ENCODE data around the gene FAM168A. TPM values are rescaled to one million over a fixed set of nuclear protein-coding genes. Genes with fewer than 3 reads are reported as not detected.

Gene FAM168A
- total and polyA plus RNA-seq, 2 donors from 2014 or later = 8.9 to 38.1 TPM

GRCh38 chr11:73404506-73405145 is 193.3 kb downstream of the FAM168A start:
- no peaks in the 10 kb centered on the region for H3K9me3 ChIP-seq (ENCODE audit: control insufficient read depth in 2 of 3, insufficient read depth in 1 of 3, low read length in 3 of 3)
- intact Hi-C loops (cut with DNase I) = loop anchor here (10.0 kb wide), 1 partner anchor 250 kb away; no protein-coding TSS in a partner anchor
- peaks cover 0 to 3% (median 2%) of the 10 kb centered on the region in 3 donors for H3K4me1 ChIP-seq (ENCODE audit: control insufficient read depth in 2 of 3, insufficient read depth in 2 of 3, low read depth in 1 of 3, low read length in 3 of 3)
- no peak for TF ChIP-seq CTCF (IDR thresholded peaks at IDR 0.05; ENCODE audit: borderline replicate concordance, extremely low read depth, insufficient read depth)
- H3K27me3 ChIP-seq (ENCODE audit: control insufficient read depth, insufficient read depth, low read length) = no peaks in the 10 kb centered on the region
- no peak for FAIRE-seq
- no peak for DNase-seq
- no peak overlapping the region for H3K4me3 ChIP-seq (ENCODE audit: low read length in 3 of 3)
- peaks cover 0 to 7% (median 5%) of the 10 kb centered on the region in 3 donors for H3K36me3 ChIP-seq (ENCODE audit: control insufficient read depth in 2 of 3, insufficient read depth in 3 of 3, low read length in 3 of 3)
- H3K9ac ChIP-seq (ENCODE audit: low read length in 3 of 3) = no peak overlapping the region
- no peak overlapping the region for H3K27ac ChIP-seq (ENCODE audit: low read depth in 2 of 2, low read length in 2 of 2)

- peak; percentile 32 for FAIRE-seq
- no peak overlapping the region for H3K27ac ChIP-seq (ENCODE audit: low read depth in 2 of 2, low read length in 2 of 2)
- peaks cover 0 to 7% (median 3%) of the 10 kb centered on the region in 3 donors for H3K36me3 ChIP-seq (ENCODE audit: control insufficient read depth in 2 of 3, insufficient read depth in 3 of 3, low read length in 3 of 3)
- no peak overlapping the region for H3K4me3 ChIP-seq (ENCODE audit: low read length in 3 of 3)
- no peak overlapping the region for H3K9ac ChIP-seq (ENCODE audit: low read length in 3 of 3)
- H3K9me3 ChIP-seq (ENCODE audit: control insufficient read depth in 2 of 3, insufficient read depth in 1 of 3, low read length in 3 of 3) = no peaks in the 10 kb centered on the region
- peak; percentile 54 for TF ChIP-seq CTCF (IDR thresholded peaks at IDR 0.05; ENCODE audit: borderline replicate concordance, extremely low read depth, insufficient read depth)
- H3K27me3 ChIP-seq (ENCODE audit: control insufficient read depth, insufficient read depth, low read length) = no peaks in the 10 kb centered on the region
- intact Hi-C loops (cut with DNase I) = loop anchor here (10.0 kb wide), 1 partner anchor 251 kb away; no protein-coding TSS in a partner anchor
- peaks cover 0 to 3% (median 2%) of the 10 kb centered on the region in 3 donors for H3K4me1 ChIP-seq (ENCODE audit: control insufficient read depth in 2 of 3, insufficient read depth in 2 of 3, low read depth in 1 of 3, low read length in 3 of 3)
- DNase-seq = peak in 4 of 5 donors; percentile 55 to 85 (median 69)
Observed at GRCh38 chr11:73404048-73404447, 193.9 kb downstream of the FAM168A start.

GRCh38 chr11:73403541-73403940 is 194.4 kb downstream of the FAM168A start:
- Histone ChIP-seq H3K27ac (ENCODE audit: low read depth in 2 of 2, low read length in 2 of 2) (no peak overlapping the region), H3K27me3 (ENCODE audit: control insufficient read depth, insufficient read depth, low read length) (no peaks in the 10 kb centered on the region), H3K9ac (ENCODE audit: low read length in 3 of 3) (no peak overlapping the region), H3K36me3 (ENCODE audit: control insufficient read depth in 2 of 3, insufficient read depth in 3 of 3, low read length in 3 of 3) (peaks cover 0 to 7% (median 0%) of the 10 kb centered on the region in 3 donors), H3K4me3 (ENCODE audit: low read length in 3 of 3) (no peak overlapping the region), H3K4me1 (ENCODE audit: control insufficient read depth in 2 of 3, insufficient read depth in 2 of 3, low read depth in 1 of 3, low read length in 3 of 3) (peaks cover 0 to 3% (median 2%) of the 10 kb centered on the region in 3 donors), H3K9me3 (ENCODE audit: control insufficient read depth in 2 of 3, insufficient read depth in 1 of 3, low read length in 3 of 3) (no peaks in the 10 kb centered on the region)
- intact Hi-C loops (cut with DNase I) = loop anchor here (10.0 kb wide), 1 partner anchor 251 kb away; no protein-coding TSS in a partner anchor
- FAIRE-seq (no peak), DNase-seq (no peak)
- no peak for TF ChIP-seq CTCF (IDR thresholded peaks at IDR 0.05; ENCODE audit: borderline replicate concordance, extremely low read depth, insufficient read depth)

Measured in kidney (tissue), 14 donors.